ENCODE measurements around the gene AGPS. TPM values are rescaled to one million over a fixed set of nuclear protein-coding genes. Genes with fewer than 3 reads are reported as not detected.

AGPS gene
- total and polyA plus RNA-seq, 2 of the 13 experiments (the other 11 are each of a cell fraction or from before 2014, with no cell fraction given), result 39.4 to 99.0 TPM

DNA sequence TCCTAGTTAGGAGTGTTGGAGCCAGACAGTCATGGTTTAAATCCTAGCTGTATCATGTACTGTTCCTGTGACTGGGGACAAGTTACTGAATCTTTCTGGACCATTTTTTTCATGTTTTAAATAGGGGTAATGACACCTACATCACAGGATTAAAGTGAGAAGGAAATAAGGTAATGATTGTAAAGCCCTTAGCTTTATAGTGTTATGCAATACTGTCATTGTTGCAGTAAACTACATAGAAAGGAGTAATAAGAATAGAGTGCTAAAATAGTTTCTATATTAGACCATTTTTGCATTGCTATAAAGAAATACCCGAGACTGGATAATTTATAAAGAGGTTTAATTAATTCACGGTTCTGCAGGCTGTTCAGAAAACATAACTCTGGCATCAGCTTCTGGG, 14.5 kb downstream of the AGPS start:
- Histone ChIP-seq H4K20me1 (ENCODE audit: insufficient read depth, low read length) (peaks cover 34% of the 10 kb centered on the region), H3K36me3 (replicated peaks in 1 of 2; ENCODE audit: control insufficient read depth in 1 of 2, insufficient read depth in 2 of 2, low read length in 2 of 2) (peaks cover 0 to 3% of the 10 kb centered on the region in 2 experiments; a peak in 2 of 5 replicates), H2AFZ (ENCODE audit: low read length) (no peak overlapping the region), H3K9ac (ENCODE audit: insufficient read depth, low read depth, low read length) (no peak overlapping the region), H3K79me2 (ENCODE audit: insufficient read depth, low read length) (peaks cover 100% of the 10 kb centered on the region), H3K27me3 (ENCODE audit: control insufficient read depth in 1 of 2, insufficient read depth in 2 of 2, low read length in 2 of 2) (no peaks in the 10 kb centered on the region), H3K4me2 (ENCODE audit: low read depth, low read length) (no peak overlapping the region), H3K4me1 (ENCODE audit: insufficient read depth, low read length) (peaks cover 89% of the 10 kb centered on the region), H3K4me3 (replicated peaks in 1 of 3; ENCODE audit: insufficient read depth in 1 of 3, low read depth in 2 of 3, low read length in 3 of 3) (no peak overlapping the region), H3K9me3 (ENCODE audit: low read length) (no peaks in the 10 kb centered on the region), H3K27ac (ENCODE audit: extremely low read length, insufficient read depth, low read length) (no peak overlapping the region)
- POLR2A ChIA-PET, result interaction anchor here (1.1 to 2.7 kb wide), 2 partner anchors 15 to 142 kb away, joined by 4 to 13 read pairs; partner anchors contain the start of genes AGPS and NFE2L2
- intact Hi-C loops (cut with micrococcal nuclease; ENCODE audit: unreplicated experiment), result no loop called here
- TSS peak; percentile 2 for BruUV-seq (replicated peaks)
- no peak for FAIRE-seq
- peak; percentile 54; the same call in 1 of the 2 replicates for TF ChIP-seq CEBPB (IDR thresholded peaks at IDR 0.05; ENCODE audit: borderline replicate concordance, low read depth, low read length)
- no peak for TF ChIP-seq KIAA2018 (CRISPR knock-in tag; IDR thresholded peaks at IDR 0.05; ENCODE audit: borderline replicate concordance)
- in situ Hi-C loops (cut with HindIII; ENCODE audit: extremely low pct_ligation_motif_present, low pct_unique_long_range_greater_than_20kb), result no loop called here
- CTCF ChIA-PET (ENCODE audit: low intra/inter-chr PET ratio, low total read pairs), result no interaction called here
- ATAC-seq, result no peak
- WGBS (ENCODE audit: low lambda C conversion rate), result 98% methylated on average over 2 of the region's 2 CpGs
- DNase-seq (ENCODE audit: low spot score), result no peak
